NT2/D1 (cell line): ENCODE measurements around the gene RBL1.
"Not testable (repeated sequence)": the region's sequence is repeated elsewhere in the genome, so short reads cannot be mapped to it uniquely, and the experiment has no call there.

ENCODE experiments used
- DNase-seq: peaks from one replicate; pipeline ENCODE4 v3.0.0-alpha.2; 2011; ENCODE audit warnings: low read depth, low spot score
- H3K27me3 ChIP-seq: 2 replicates; pipeline ENCODE4 v1.6.0; 2011; ENCODE audit warnings: mild to moderate bottlenecking; ENCODE audit not compliant: insufficient read length, insufficient read depth
- H3K36me3 ChIP-seq: 2 replicates; pipeline ENCODE4 v1.6.1; 2011; ENCODE audit warnings: mild to moderate bottlenecking, low read length, mixed read lengths; ENCODE audit not compliant: insufficient read depth, insufficient read length
- H3K4me1 ChIP-seq: 2 replicates; pipeline ENCODE4 v1.5.1; 2011; ENCODE audit not compliant: insufficient read depth, insufficient read length
- H3K4me3 ChIP-seq: 2 replicates; pipeline ENCODE4 v1.5.1; 2011; ENCODE audit warnings: low read depth; ENCODE audit not compliant: insufficient read length
- H3K9ac ChIP-seq: 2 replicates; pipeline ENCODE4 v1.6.0; 2011; ENCODE audit warnings: low read depth; ENCODE audit not compliant: insufficient read length
- H3K9me3 ChIP-seq: 2 replicates; pipeline ENCODE4 v1.5.1; 2011; ENCODE audit warnings: mild to moderate bottlenecking, low read length; ENCODE audit not compliant: insufficient read depth
- SUZ12 ChIP-seq: IDR thresholded peaks from 2 replicates; pipeline ENCODE4 v1.6.1; 2011; ENCODE audit not compliant: insufficient read length, insufficient read depth; ENCODE audit errors: extremely low read depth
- YY1 ChIP-seq: IDR thresholded peaks from 2 replicates; pipeline ENCODE4 v1.6.1; 2011; ENCODE audit not compliant: insufficient read length, insufficient read depth
- ZNF274 ChIP-seq: IDR thresholded peaks from 2 replicates; pipeline ENCODE4 v1.6.1; 2011; ENCODE audit warnings: mild to moderate bottlenecking, low read depth, low read length

RBL1 gene

GRCh38 chr20:37072293-37073196 is 23.3 kb downstream of the RBL1 start:
- no peak for TF ChIP-seq SUZ12
- no peak for TF ChIP-seq YY1
- TF ChIP-seq ZNF274, result no peak
- no peaks in the 10 kb centered on the region for H3K27me3 ChIP-seq
- no peak overlapping the region for H3K4me3 ChIP-seq
- no peak overlapping the region for H3K9ac ChIP-seq
- peaks cover 10% of the 10 kb centered on the region for H3K9me3 ChIP-seq
- peaks cover 10% of the 10 kb centered on the region for H3K36me3 ChIP-seq
- H3K4me1 ChIP-seq, result no peaks in the 10 kb centered on the region
- no peak for DNase-seq

DNA sequence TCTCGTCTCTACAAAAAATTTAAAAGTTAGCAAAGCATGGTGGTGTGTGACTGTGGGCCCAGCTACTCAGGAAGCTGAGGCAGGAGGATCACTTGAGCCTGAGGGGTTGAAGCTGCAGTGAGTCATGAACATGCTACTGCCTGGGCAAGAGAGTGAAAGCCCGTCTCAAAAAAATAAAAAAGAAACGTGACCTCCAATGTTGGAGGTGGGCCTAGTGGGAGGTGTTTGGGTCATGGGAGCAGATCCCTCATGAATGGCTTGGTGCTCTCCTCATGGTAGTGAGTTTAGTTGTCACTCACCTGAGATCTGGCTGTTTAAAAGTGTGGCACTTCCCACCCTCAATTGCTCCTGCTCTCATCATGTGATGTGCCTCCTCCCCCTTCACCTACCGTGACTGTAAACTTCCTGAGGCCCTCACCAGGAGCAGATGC is 24.3 kb downstream of the RBL1 start:
- Histone ChIP-seq H3K9me3 (peaks cover 10% of the 10 kb centered on the region), H3K4me3 (no peak overlapping the region), H3K36me3 (peaks cover 12% of the 10 kb centered on the region), H3K4me1 (no peaks in the 10 kb centered on the region), H3K9ac (no peak overlapping the region), H3K27me3 (no peaks in the 10 kb centered on the region)
- TF ChIP-seq YY1, result no peak
- no peak for TF ChIP-seq SUZ12
- TF ChIP-seq ZNF274, result no peak
- no peak for DNase-seq

DNA sequence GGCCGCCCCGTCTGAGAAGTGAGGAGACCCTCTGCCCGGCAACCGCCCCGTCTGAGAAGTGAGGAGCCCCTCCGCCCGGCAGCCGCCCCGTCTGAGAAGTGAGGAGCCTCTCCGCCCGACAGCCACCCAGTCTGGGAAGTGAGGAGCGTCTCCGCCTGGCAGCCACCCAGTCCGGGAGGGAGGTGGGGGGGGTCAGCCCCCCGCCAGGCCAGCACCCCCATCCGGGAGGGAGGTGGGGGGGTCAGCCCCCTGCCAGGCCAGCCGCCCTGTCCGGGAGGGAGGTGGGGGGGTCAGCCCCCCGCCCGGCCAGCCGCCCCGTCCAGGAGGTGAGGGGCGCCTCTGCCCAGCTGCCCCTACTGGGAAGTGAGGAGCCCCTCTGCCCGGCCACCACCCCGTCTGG is 26.2 kb downstream of the RBL1 start:
- H3K27me3 ChIP-seq, DNase-seq, H3K9ac ChIP-seq, H3K4me1 ChIP-seq, H3K4me3 ChIP-seq, H3K9me3 ChIP-seq: not testable (repeated sequence)
- H3K36me3 ChIP-seq, result peaks cover 24% of the 10 kb centered on the region

GRCh38 chr20:37066168-37066567 is 29.6 kb downstream of the RBL1 start:
- Histone ChIP-seq H3K9ac (no peak overlapping the region), H3K36me3 (peaks cover 31% of the 10 kb centered on the region), H3K4me3 (no peak overlapping the region), H3K9me3 (no peaks in the 10 kb centered on the region), H3K4me1 (no peaks in the 10 kb centered on the region), H3K27me3 (no peaks in the 10 kb centered on the region)
- TF ChIP-seq ZNF274 (no peak), SUZ12 (no peak)
- no peak for DNase-seq

DNA sequence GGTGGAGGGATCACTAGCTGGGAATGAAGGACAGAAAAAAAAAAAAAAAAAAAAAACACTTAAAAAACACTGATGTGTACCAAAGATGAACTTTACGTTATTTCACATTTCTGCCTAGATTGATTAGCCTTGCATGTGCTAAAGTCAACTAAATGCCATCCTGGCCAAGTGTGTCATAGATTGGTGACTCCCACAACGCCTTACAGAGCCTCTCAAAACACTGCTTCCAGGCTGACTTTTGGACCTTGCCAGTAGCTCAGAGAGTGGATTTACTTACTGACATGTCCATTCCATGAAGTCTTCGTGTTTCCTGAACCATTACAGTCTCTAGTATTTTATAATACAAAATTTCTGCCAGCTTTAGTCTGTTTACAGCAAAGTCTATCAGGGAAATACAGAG is 40.5 kb downstream of the RBL1 start:
- Histone ChIP-seq H3K9ac (no peak overlapping the region), H3K9me3 (no peaks in the 10 kb centered on the region), H3K4me3 (no peak overlapping the region), H3K27me3 (no peaks in the 10 kb centered on the region), H3K36me3 (peaks cover 54% of the 10 kb centered on the region), H3K4me1 (no peaks in the 10 kb centered on the region)
- DNase-seq, result no peak
- TF ChIP-seq YY1, result no peak
- TF ChIP-seq ZNF274, result no peak
- TF ChIP-seq SUZ12, result no peak

DNA sequence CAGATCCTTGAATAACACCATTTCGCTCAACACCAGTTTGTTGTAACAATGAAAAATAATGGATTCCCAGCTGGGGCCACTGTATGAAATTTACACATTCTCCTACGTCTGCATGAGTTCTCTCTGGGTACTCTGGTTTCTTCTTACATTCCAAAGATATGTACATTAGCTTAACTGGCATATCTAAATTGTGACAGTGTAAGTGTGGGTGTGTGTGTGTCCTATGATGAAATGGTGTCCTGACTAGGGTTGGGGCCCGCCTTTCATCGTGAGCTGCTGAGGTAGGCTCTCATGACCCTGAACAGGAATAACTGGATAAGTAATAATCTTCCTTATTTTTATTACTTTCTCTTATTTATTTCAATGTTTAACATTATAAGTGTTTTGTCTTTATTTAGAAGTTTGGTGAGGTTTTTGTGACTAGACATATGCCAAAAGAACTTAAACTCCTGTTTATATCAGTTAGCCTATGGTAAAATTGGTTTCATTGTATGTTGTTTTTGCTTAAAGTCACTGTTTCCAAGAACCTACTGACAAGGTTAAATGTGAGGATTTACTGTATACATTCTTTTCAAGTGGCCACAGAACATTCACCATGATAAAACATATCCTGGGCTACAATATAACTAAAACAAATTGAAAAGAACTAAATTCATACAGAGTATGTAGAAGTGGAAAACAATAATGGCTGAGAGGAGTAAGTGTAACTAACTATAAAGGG is 42.4 kb downstream of the RBL1 start:
- Histone ChIP-seq H3K36me3 (peaks cover 41% of the 10 kb centered on the region), H3K27me3 (no peaks in the 10 kb centered on the region), H3K9ac (no peak overlapping the region), H3K4me3 (no peak overlapping the region), H3K4me1 (no peaks in the 10 kb centered on the region), H3K9me3 (no peaks in the 10 kb centered on the region)
- TF ChIP-seq SUZ12, result no peak
- no peak for TF ChIP-seq ZNF274
- no peak for TF ChIP-seq YY1
- DNase-seq, result no peak
